Stimulated activated CD8-positive, alpha-beta memory T cell treated with anti-CD3 and anti-CD28 coated beads, Interleukin-12 subunit alpha, Interleukin-12 subunit beta, amount 100 ng/mL, for 24 hours (primary cell): Measurements from ENCODE around the gene DDAH1.
"Not testable (repeated sequence)": the region's sequence is repeated elsewhere in the genome, so short reads cannot be mapped to it uniquely, and the experiment has no call there.

ENCODE experiments used
- DNase-seq: peaks from one replicate; pipeline ENCODE4 v3.0.0-alpha.2; 2020; ENCODE audit errors: extremely low read depth

The DDAH1 gene

GRCh38 chr1:85470130-85470529 is 5.2 kb upstream of the DDAH1 start:
- not testable (repeated sequence) for DNase-seq

DNA sequence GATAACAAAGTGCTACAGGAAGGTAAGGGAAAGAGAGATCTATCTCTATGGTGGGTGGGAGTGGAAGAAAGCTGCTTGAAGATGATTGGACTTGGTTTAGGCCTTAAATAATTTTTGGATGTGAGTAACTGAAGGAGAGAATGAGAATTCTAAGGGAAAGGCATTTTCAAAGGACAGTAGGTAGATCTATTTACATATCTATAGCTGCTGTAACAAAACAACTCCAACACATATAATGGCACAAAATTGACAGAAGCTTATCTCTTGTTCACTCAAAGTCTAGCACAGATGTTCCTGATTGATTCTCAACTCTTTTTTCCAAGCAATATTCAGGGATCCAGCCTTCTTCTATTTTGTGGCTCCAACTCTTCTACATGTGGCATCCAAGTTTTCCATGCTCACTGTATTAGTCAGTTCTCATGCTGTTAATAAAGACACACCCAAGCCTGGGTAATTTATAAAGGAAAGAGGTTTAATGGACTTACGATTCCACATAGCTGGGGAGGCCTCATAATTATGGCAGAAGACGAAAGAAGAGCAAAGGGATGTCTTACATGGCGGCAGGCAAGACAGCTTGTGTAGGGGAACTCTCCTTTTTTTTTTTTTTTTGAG is 3.1 kb upstream of the DDAH1 start:
- DNase-seq = no peak

- no peak for DNase-seq
Measured at GRCh38 chr1:85467036-85467435, 2.1 kb upstream of the DDAH1 start.

DNA sequence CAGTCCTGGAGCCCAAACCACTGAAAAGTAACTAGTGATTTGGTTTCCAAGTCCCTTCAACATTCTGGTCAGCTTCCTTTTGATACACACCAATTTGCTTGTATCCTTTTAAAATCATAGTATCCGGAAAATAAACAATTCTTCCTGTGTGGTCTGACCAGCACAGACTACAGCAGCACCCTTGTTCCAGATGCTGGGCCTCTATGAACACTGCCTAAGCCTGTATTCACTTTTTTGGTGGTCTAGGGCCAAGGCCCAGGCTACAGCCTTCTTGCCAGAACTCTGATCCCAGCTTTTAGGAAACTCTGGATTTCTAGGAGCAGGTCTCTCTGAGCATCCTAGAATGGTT is 801 bp upstream of the DDAH1 start:
- no peak for DNase-seq

GRCh38 chr1:85464497-85465098 is 361 bp downstream of the DDAH1 start:
- DNase-seq = no peak

DNA sequence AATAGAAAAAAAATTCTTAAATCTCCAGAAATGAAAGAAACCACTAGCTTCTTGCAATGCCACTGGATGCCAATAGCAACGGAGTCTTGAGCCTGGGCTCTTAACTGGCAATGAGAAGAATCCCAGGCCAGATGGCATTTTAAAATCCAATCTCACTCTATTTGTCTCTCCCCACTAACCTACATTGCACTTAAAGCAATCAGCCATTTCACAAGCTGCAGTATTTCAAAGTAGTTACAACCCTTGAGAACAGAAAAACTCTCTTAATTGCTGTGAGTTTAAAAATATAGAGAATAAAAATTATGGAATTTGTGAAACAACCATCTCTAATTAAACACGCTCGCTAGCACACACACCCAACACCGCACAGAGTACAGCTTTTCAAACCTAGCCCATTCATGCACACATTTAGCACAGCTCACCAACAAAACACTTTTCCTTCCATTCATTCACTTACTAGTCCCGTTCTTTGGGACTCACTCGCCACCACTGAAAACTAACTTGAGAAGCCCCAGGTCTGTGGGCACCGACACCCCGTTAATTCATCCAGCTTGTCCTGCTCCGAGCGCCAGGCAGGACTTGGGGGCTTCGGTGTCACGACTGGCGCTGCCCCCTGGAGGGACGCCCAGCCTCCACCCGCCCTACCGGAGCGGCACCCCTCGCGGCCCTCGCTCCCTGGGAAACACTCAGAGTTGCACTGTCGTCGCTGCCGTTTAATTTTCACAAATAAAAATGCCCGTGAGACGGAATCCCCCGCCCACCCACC is 1.0 kb downstream of the DDAH1 start:
- no peak for DNase-seq

- no peak for DNase-seq
Measured at GRCh38 chr1:85462931-85463649, 1.9 kb downstream of the DDAH1 start.

- no peak for DNase-seq
Measured at GRCh38 chr1:85461216-85461918, 3.6 kb downstream of the DDAH1 start.

DNA sequence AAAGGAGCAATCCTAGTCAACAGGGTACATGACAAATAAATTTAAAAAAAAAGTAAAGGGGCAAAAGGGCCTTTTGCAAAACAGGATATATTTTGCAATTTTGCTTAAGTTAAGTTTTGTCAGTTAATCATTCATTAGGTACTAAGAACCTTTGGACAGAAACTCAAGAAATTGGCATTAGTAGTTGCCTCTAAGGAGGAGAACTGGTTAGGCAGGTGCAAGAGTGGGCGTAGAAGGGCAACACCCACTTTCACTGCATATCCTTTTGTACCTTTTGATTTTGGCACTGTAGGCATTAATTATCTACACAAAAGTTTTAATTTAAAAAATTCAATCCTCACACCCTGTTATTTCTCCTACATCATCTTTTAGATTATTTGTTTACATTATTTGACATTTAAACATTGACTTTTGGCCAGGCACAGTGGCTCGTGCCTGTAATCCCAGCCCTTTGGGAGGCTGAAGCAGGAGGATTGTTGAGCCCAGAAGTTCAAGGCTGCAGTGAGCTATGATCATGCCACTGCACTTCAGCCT is 4.3 kb downstream of the DDAH1 start:
- DNase-seq = no peak

DNA sequence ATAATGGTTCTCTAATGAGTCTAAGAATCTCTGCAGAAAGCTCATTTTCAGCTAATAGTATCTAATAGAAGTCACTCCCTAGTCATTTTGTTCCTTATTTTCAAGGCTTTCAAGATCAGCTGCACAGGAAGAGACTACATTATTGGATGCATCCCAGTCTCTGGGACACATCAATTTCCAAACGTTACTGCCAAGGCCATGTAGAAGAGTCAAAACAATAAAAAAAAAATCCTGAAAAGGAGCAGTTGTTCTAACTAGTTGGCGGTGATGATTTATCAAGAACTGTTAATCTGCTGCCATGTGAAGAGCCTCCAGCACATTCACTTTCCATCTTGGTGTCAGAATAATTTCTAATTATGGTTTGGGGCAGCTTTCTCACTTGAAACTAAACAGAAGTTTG is 5.7 kb downstream of the DDAH1 start:
- DNase-seq = no peak

GRCh38 chr1:85454214-85454613 is 10.7 kb downstream of the DDAH1 start:
- no peak for DNase-seq

DNA sequence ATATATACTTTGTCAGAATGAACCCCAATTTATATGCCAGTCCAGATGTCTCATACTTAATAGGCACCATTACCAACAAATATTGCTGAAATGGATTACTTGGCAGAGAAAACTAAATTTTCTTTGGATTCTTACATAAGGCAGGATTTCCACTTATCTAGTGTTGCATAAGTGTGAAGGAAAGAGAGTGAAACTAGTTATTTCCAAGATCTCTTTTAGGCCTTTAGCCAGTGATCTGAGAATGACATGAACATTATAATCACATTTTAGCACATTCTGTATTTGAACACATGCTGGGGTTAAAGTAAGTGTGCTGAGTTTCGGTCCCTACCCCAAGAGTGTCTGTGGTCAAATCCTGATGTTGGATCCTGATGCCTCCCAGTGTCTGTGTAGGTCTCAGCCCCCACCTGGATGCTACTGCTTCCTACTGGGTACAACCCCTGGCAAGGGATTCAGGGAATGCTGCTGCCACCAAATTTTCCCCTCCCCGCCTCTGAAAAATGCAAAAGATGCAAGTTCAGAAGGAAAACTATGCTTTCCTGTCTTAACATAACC is 11.2 kb downstream of the DDAH1 start:
- no peak for DNase-seq

DNA sequence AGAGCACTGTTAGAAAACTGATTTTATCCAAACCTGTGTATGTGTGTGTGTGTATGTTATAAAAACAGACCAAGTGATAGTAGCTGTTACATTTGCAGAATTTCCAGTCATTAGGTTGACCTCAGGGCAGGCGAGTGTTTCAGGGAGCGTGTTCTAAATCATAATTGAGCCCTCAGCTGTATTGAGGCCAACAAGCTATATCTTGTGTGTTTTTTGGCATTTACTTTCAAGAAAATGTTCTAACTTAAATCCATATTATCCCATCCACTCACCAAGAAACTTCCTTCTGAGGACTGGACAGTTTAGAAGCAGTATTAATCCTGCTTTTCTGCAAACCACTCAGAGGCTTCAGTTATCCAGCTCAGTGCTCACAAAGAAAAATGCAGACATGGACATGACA is 12.0 kb downstream of the DDAH1 start:
- DNase-seq = no peak

DNA sequence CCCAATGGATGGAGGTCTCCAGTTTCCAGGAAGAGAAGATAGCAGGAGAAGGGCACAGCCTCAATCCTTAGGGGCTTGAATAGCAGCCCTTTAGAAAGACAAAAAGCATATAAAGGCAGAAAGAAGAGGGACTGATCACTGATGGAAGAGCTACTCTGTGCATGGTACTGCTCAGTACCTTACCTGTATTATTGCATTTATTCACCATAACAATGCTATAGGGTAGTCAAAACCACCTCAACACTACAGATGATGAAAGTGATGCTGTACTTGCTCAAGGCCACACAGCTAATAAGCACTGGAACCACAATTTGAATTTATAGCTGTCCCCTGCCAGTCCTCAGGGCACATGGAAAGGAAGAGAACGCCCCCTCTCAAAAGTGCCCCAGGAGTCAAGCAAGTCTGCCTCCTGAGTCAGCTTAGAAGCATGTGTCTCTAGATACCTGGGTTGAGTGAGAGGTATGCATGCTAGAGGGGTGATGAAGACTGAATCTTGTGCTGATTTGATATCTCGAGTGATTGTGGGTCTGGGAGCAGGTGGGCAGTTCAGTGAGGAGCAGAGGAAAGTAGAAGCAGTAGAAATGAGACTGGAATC is 13.6 kb downstream of the DDAH1 start:
- no peak for DNase-seq

DNA sequence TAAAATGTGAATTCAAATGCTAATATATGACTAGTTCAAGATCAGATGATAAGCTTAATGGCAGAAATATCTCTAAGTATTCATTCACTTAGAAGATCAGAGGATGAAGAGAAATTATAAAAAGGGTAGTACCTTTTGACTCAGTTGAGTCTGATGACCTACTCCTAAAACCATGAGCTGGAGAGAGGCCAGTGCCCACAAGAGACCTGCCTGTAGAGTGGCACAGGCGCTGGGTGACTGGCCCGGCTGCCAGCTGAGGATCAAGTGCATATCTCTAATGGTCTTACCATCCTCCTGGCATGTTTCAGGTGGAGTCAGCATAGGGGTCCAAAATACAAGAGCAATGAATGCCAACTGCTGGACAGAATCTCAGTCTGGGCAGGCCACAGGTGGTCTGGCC is 14.1 kb downstream of the DDAH1 start:
- no peak for DNase-seq

GRCh38 chr1:85449356-85449755 is 15.6 kb downstream of the DDAH1 start:
- no peak for DNase-seq

- DNase-seq = no peak
Measured at GRCh38 chr1:85448358-85448757, 16.6 kb downstream of the DDAH1 start.

- no peak for DNase-seq
Measured at GRCh38 chr1:85447006-85447943, 17.7 kb downstream of the DDAH1 start.

DNA sequence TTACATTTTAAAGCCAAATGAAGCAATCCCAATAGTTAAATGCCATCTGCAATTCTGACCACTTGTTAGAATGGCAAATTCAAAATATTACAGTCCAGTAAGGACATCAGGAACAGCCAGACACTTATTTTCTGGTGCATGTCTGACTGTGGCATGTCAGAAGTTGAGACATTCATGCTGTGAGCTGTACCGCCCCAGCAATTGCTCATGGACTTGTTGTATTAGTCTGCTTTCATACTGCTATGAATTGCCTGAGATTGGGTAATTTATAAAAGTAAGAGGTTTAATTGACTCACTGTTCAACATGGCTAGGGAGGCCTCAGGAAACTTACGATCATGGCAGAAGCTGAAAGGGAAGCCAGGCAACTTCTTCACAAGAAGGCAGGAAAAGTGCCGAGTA is 19.1 kb downstream of the DDAH1 start:
- DNase-seq = no peak

GRCh38 chr1:85444381-85444780 is 20.6 kb downstream of the DDAH1 start:
- DNase-seq = no peak
